ENCODE measurements around the gene PARP1. TPM values are rescaled to one million over a fixed set of nuclear protein-coding genes. Genes with fewer than 3 reads are reported as not detected.

PARP1 gene
- total and polyA plus RNA-seq, 2 donors from 2014 or later = 37.9 to 71.1 TPM

DNA sequence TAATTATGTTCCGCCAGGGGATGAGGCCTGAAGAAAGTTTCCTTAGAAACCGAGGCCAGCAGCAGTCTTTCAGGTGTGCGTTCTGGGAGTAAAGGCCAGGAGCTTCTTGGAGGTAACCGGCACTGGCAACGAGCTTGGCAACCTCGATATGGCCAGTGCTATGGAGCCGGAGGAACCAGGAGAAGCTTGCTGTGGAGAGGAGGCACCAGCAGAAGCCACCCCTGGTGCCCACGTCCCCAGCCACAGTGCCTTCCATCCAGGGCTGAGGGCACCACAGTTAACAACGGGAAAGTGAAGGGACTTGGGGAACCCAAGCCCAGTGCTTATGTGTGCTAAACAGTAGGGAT lies 57.4 kb downstream of the PARP1 start:
- Histone ChIP-seq H3K36me3 (ENCODE audit: control insufficient read depth in 2 of 3, insufficient read depth in 3 of 3, low read length in 3 of 3) (no peaks in the 10 kb centered on the region), H3K4me1 (ENCODE audit: control insufficient read depth in 2 of 3, insufficient read depth in 2 of 3, low read depth in 1 of 3, low read length in 3 of 3) (no peaks in the 10 kb centered on the region), H3K4me3 (ENCODE audit: low read length in 3 of 3) (no peak overlapping the region), H3K9ac (ENCODE audit: low read length in 3 of 3) (no peak overlapping the region), H3K27ac (ENCODE audit: low read depth in 2 of 2, low read length in 2 of 2) (no peak overlapping the region), H3K9me3 (ENCODE audit: control insufficient read depth in 2 of 3, insufficient read depth in 1 of 3, low read length in 3 of 3) (no peaks in the 10 kb centered on the region), H3K27me3 (ENCODE audit: control insufficient read depth, insufficient read depth, low read length) (no peaks in the 10 kb centered on the region)
- FAIRE-seq (no peak), DNase-seq (peak in 2 of 5 donors; percentile 32 to 54)
- TF ChIP-seq, protein P1, sequence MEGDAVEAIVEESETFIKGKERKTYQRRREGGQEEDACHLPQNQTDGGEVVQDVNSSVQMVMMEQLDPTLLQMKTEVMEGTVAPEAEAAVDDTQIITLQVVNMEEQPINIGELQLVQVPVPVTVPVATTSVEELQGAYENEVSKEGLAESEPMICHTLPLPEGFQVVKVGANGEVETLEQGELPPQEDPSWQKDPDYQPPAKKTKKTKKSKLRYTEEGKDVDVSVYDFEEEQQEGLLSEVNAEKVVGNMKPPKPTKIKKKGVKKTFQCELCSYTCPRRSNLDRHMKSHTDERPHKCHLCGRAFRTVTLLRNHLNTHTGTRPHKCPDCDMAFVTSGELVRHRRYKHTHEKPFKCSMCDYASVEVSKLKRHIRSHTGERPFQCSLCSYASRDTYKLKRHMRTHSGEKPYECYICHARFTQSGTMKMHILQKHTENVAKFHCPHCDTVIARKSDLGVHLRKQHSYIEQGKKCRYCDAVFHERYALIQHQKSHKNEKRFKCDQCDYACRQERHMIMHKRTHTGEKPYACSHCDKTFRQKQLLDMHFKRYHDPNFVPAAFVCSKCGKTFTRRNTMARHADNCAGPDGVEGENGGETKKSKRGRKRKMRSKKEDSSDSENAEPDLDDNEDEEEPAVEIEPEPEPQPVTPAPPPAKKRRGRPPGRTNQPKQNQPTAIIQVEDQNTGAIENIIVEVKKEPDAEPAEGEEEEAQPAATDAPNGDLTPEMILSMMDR (IDR thresholded peaks at IDR 0.05; ENCODE audit: borderline replicate concordance, extremely low read depth, insufficient read depth) = no peak
- intact Hi-C loops (cut with DNase I) = no loop called here

DNA sequence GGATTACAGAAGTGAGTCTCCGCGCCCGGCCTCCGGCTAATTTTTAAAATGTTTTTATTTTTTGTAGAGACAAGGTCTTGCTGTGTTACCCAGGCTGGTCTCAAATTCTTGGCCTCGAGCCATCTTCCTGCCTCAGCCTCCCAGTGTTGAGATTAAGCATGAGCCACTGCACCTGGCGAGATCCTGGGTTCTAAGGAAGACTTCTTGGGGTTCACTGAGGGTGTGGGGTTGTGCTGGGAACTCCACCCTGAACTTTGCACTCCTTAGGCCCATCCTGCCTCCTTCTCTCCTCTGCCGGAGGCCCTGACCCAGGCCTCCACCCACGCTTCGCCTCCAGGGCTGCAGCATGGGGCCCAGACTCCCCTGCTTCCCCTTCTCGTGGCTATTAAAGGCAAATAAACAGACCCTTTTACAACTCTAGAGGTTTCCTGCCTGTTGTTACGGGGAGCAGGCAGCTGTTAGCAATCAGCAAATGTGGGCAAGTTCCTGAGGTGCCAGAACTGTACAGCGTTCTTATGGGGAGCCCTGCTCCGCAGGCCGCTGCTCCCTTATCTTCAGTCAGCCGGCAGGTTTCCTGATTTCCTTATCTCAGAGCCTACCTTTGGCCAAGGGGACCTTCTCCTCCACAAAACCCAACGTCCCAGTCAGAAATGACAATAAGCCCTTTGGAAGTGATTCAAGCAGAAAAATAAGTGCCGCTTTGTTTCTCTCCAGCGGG lies 57.9 kb downstream of the PARP1 start:
- Histone ChIP-seq H3K4me1 (ENCODE audit: control insufficient read depth in 2 of 3, insufficient read depth in 2 of 3, low read depth in 1 of 3, low read length in 3 of 3) (no peaks in the 10 kb centered on the region), H3K4me3 (ENCODE audit: low read length in 3 of 3) (no peak overlapping the region), H3K27ac (ENCODE audit: low read depth in 2 of 2, low read length in 2 of 2) (no peak overlapping the region), H3K27me3 (ENCODE audit: control insufficient read depth, insufficient read depth, low read length) (no peaks in the 10 kb centered on the region), H3K9ac (ENCODE audit: low read length in 3 of 3) (no peak overlapping the region), H3K9me3 (ENCODE audit: control insufficient read depth in 2 of 3, insufficient read depth in 1 of 3, low read length in 3 of 3) (no peaks in the 10 kb centered on the region), H3K36me3 (ENCODE audit: control insufficient read depth in 2 of 3, insufficient read depth in 3 of 3, low read length in 3 of 3) (no peaks in the 10 kb centered on the region)
- no peak for FAIRE-seq
- intact Hi-C loops (cut with DNase I) = no loop called here
- TF ChIP-seq, protein P1 (IDR thresholded peaks at IDR 0.05; ENCODE audit: borderline replicate concordance, extremely low read depth, insufficient read depth) = no peak
- DNase-seq = peak in 4 of 5 donors; percentile 28 to 81 (median 47)

DNA sequence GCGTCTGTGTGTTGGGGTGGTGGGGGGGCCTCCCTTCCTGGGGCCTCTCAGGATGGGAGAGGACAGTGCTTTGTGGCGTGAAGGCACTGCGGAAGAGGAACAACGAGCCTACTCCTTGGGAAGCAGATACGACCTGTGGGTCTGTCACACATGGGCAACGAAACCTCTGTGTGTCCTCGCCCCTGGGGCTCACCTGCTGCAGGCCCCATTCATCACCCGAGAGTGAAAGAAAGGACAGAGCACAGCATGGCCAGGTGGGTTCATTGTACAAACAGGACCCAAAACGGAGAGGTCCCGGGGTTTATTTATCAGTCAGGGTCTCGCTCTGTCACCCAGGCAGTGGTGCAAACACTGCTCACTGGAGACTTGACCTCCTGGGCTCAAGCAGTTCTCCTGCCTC lies 58.8 kb downstream of the PARP1 start:
- intact Hi-C loops (cut with DNase I) = no loop called here
- FAIRE-seq = no peak
- Histone ChIP-seq H3K9me3 (ENCODE audit: control insufficient read depth in 2 of 3, insufficient read depth in 1 of 3, low read length in 3 of 3) (no peaks in the 10 kb centered on the region), H3K27ac (ENCODE audit: low read depth in 2 of 2, low read length in 2 of 2) (no peak overlapping the region), H3K36me3 (ENCODE audit: control insufficient read depth in 2 of 3, insufficient read depth in 3 of 3, low read length in 3 of 3) (no peaks in the 10 kb centered on the region), H3K4me1 (ENCODE audit: control insufficient read depth in 2 of 3, insufficient read depth in 2 of 3, low read depth in 1 of 3, low read length in 3 of 3) (no peaks in the 10 kb centered on the region), H3K4me3 (ENCODE audit: low read length in 3 of 3) (no peak overlapping the region), H3K27me3 (ENCODE audit: control insufficient read depth, insufficient read depth, low read length) (no peaks in the 10 kb centered on the region), H3K9ac (ENCODE audit: low read length in 3 of 3) (no peak overlapping the region)
- TF ChIP-seq, protein P1 (IDR thresholded peaks at IDR 0.05; ENCODE audit: borderline replicate concordance, extremely low read depth, insufficient read depth) = no peak
- peak; percentile 23 to 44 (median 37) for DNase-seq

Data from kidney (tissue), 14 donors.